RWPE2 (cell line): ENCODE results near the gene CASK.

Experiments used
- ATAC-seq: fragments of 200-7000 bp; cut with Tn5 transposase; 3 replicates; pipeline ENCODE4 v1.9.1; 2021; ENCODE audit warnings: low read depth
- DNase-seq: peaks from one replicate; pipeline ENCODE4 v3.0.0-alpha.2; 2020; ENCODE audit warnings: low spot score
- H3K27ac ChIP-seq: fragments of 450-650 bp; 2 replicates; pipeline ENCODE4 v1.5.1; 2017; ENCODE audit warnings: mild to moderate bottlenecking; ENCODE audit not compliant: poor library complexity, severe bottlenecking
- H3K27me3 ChIP-seq: fragments of 250-450 bp; sonication (Bioruptor Pico); 2 replicates; pipeline ENCODE4 v1.5.1; 2021; ENCODE audit warnings: mild to moderate bottlenecking, moderate library complexity; ENCODE audit not compliant: insufficient read depth, poor library complexity, severe bottlenecking
- H3K36me3 ChIP-seq: fragments of 250-450 bp; sonication (Bioruptor Pico); 2 replicates; pipeline ENCODE4 v1.5.1; 2020; ENCODE audit warnings: low read depth, mild to moderate bottlenecking, moderate library complexity
- H3K4me1 ChIP-seq: fragments of 250-450 bp; sonication (Bioruptor Pico); 2 replicates; pipeline ENCODE4 v1.5.1; 2021; ENCODE audit warnings: mild to moderate bottlenecking, moderate library complexity; ENCODE audit not compliant: insufficient read depth, poor library complexity, severe bottlenecking
- H3K4me3 ChIP-seq: fragments of 250-450 bp; sonication (Bioruptor Pico); 2 replicates; pipeline ENCODE4 v1.5.1; 2021; ENCODE audit warnings: mild to moderate bottlenecking, moderate library complexity; ENCODE audit not compliant: severe bottlenecking
- H3K9me3 ChIP-seq: fragments of 250-450 bp; sonication (Bioruptor Pico); 2 replicates; pipeline ENCODE4 v1.5.1; 2021; ENCODE audit warnings: mild to moderate bottlenecking, moderate library complexity; ENCODE audit not compliant: severe bottlenecking
- TF ChIP-seq, protein P1 (sequence below): fragments of 450-650 bp; IDR thresholded peaks from one replicate; pipeline ENCODE4 v1.5.1; 2017; ENCODE audit warnings: mild to moderate bottlenecking, moderate library complexity; ENCODE audit not compliant: poor library complexity, severe bottlenecking

The CASK gene

DNA sequence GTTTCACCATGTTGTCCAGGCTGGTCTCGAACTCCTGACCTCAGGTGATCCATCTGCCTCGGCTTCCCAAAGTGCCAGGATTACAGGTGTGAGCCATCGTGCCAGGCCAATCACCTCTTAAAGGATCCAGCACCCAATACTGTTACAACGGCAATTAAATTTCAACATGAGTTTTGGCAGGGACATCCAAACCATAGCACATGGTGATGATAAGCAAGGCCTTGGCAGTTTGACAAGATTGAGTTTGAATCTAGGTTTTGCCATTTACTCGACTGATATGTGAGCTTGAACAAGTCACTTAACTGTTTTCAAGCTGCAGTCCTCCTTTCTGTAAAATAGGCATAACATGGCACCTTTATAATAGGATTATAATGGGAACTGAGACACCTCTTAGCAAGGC, 115.3 kb downstream of the CASK start:
- no peak for DNase-seq
- Histone ChIP-seq H3K36me3 (no peaks in the 10 kb centered on the region), H3K4me1 (no peaks in the 10 kb centered on the region), H3K4me3 (no peak overlapping the region), H3K27ac (no peak overlapping the region), H3K9me3 (no peaks in the 10 kb centered on the region), H3K27me3 (no peaks in the 10 kb centered on the region)
- no peak for ATAC-seq
- TF ChIP-seq, protein P1, sequence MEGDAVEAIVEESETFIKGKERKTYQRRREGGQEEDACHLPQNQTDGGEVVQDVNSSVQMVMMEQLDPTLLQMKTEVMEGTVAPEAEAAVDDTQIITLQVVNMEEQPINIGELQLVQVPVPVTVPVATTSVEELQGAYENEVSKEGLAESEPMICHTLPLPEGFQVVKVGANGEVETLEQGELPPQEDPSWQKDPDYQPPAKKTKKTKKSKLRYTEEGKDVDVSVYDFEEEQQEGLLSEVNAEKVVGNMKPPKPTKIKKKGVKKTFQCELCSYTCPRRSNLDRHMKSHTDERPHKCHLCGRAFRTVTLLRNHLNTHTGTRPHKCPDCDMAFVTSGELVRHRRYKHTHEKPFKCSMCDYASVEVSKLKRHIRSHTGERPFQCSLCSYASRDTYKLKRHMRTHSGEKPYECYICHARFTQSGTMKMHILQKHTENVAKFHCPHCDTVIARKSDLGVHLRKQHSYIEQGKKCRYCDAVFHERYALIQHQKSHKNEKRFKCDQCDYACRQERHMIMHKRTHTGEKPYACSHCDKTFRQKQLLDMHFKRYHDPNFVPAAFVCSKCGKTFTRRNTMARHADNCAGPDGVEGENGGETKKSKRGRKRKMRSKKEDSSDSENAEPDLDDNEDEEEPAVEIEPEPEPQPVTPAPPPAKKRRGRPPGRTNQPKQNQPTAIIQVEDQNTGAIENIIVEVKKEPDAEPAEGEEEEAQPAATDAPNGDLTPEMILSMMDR, result no peak

DNA sequence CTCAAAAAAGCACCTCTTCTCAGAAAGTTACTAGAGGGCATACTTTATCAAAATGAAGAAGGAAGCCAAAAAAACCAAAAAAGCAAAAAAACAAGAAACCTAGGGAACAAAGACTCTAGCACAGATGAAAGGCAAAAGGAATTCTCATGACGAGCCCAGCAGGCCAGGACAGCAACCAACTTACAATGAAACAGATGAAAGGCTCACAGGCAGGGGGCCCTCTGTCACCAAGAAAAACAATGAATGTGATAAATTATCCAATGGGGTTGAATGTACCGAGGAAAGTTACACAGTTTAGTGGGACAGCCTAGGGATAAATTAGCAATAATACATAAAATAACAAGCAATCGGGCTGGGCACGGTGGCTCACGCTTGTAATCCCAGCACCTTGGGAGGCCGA, 120.4 kb downstream of the CASK start:
- Histone ChIP-seq H3K4me1 (no peaks in the 10 kb centered on the region), H3K4me3 (no peak overlapping the region), H3K27me3 (no peaks in the 10 kb centered on the region), H3K9me3 (no peaks in the 10 kb centered on the region), H3K36me3 (no peaks in the 10 kb centered on the region), H3K27ac (no peak overlapping the region)
- TF ChIP-seq, protein P1, result no peak
- DNase-seq (no peak), ATAC-seq (no peak)

DNA sequence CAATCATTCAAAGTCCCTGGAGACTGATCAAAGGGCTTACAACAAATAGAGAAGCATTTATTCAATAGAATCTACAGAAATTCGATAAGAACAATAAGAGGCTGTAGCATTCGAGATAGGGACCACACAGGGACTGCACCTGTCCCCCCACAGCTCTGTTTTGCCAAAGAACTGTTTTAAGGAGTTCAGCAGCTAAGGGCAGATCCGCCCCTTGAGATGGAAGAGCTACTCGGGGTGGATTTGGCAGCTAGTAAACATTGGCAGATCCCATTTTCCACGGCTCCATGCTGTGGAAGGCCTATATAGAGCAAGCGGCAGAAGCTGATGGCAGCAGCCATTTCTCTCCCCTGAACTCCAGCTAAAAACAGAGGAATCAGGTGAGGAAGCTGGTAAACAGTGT, 123.7 kb downstream of the CASK start:
- Histone ChIP-seq H3K4me3 (no peak overlapping the region), H3K27ac (no peak overlapping the region), H3K4me1 (no peaks in the 10 kb centered on the region), H3K9me3 (no peaks in the 10 kb centered on the region), H3K36me3 (no peaks in the 10 kb centered on the region), H3K27me3 (no peaks in the 10 kb centered on the region)
- TF ChIP-seq, protein P1, result no peak
- ATAC-seq (no peak), DNase-seq (no peak)

DNA sequence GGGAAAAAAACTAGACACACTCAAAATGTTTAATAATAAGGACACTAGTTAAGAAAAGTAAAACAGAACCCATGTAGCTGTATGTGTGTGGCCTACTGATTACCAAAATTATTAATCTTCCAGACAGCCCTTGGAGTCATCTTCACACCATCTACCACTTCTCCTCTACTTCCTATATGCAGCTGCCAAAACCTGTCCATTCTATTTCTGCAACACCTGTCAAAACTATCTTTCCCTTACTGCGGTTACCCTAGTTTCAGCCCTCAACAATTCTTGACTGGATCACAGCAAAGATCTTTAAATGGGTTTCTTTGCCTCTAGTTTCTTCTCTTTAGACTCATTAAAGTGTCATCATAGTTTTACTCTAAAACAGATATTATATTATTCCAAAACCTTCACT, 126.8 kb downstream of the CASK start:
- TF ChIP-seq, protein P1, result no peak
- no peak overlapping the region for H3K27ac ChIP-seq
- H3K27me3 ChIP-seq, result no peaks in the 10 kb centered on the region
- H3K4me1 ChIP-seq, result no peaks in the 10 kb centered on the region
- H3K4me3 ChIP-seq, result no peak overlapping the region
- ATAC-seq (no peak), DNase-seq (no peak)
- no peaks in the 10 kb centered on the region for H3K36me3 ChIP-seq
- H3K9me3 ChIP-seq, result no peaks in the 10 kb centered on the region

DNA sequence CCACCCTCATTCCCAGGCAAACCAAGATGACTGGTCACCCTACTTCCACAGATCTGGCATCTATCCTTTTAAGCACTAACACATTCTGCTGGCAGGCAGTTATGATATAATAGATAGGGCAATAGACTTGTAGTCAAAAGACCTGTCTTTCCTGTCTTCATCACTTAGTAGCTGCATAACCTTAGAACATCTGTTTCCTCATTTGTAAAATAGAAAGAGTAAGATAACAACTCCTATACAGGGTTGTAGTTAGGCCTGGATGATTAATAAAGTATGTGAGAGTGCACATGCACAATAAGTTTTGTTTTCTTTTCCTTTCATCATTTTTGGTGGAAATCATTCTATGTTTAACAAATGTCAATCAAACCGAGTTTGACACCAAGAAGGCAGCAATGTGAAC, 127.3 kb downstream of the CASK start:
- Histone ChIP-seq H3K4me1 (no peaks in the 10 kb centered on the region), H3K4me3 (no peak overlapping the region), H3K27ac (no peak overlapping the region), H3K9me3 (no peaks in the 10 kb centered on the region), H3K36me3 (no peaks in the 10 kb centered on the region), H3K27me3 (no peaks in the 10 kb centered on the region)
- TF ChIP-seq, protein P1, result no peak
- ATAC-seq, result no peak
- no peak for DNase-seq
